ENCODE measurements around the gene KLK14.

The KLK14 gene, protein sequence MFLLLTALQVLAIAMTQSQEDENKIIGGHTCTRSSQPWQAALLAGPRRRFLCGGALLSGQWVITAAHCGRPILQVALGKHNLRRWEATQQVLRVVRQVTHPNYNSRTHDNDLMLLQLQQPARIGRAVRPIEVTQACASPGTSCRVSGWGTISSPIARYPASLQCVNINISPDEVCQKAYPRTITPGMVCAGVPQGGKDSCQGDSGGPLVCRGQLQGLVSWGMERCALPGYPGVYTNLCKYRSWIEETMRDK

DNA sequence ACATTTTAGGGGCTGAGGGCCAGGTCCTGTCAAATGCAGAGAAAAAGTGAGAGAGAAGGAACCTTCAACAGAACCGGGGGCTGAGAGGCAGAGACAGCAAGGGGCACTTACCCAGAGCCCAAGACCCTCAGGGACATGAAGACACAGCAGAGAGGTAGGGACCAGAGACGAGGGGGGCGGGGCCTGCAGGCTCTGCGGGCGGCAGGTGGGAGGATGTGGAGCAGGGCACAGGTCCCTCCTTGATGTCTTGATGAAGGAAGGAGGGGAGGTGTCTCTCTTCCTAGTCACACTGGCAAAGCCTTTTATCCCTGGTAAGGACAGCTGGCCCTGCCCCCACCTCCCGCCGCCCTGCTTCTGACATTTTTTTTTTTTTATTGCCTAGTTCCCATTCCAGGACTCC lies at the start of gene KLK14:
KLK14 (minus strand) TSS at position 277 of the 400 bp plus-strand sequence; CDS start at position 4, 273 bp downstream.
- FAIRE-seq = no peak

DNA sequence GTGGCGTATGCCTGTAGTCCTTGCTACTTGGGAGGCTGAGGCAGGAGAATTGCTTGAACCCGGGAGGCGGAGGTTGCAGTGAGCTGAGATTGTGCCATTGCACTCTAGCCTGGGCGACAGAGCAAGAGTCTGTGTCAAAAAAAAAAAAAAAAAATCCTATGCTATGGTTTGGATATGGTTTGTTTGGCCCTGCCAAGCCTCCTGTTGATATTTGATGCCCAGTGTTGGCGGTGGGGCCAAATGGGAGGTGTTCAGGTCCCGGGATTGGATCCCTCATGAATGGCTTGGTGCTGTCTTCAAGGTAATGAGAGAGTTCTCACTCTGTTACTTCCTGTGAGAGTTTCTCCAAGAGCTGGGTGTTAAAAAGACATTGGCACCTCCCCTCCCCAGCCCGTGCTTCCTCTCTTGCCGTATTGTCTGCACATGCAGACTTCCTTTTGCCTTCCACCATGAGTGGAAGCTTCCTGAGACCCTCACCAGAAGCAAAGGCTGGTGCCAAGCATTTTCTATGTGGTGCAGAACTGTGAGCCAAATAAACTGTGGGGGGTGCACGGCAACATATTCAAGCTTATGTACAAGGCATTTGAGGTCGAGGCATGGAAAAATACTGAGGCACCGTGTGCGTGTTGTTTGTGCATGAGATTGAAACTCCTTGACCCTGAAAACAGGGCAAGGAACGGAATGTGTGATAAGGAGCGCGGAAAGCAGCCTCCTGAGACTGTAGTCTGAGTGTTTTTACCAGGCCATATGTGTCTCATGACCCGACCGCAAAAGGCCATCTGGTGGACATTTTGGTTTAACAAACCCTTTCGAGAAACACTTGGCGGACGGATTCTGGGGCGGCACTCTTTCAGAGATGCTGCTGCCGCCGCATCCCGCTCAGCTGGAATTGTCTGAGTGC lies 49.3 kb upstream of the KLK14 start:
- FAIRE-seq = no peak

DNA sequence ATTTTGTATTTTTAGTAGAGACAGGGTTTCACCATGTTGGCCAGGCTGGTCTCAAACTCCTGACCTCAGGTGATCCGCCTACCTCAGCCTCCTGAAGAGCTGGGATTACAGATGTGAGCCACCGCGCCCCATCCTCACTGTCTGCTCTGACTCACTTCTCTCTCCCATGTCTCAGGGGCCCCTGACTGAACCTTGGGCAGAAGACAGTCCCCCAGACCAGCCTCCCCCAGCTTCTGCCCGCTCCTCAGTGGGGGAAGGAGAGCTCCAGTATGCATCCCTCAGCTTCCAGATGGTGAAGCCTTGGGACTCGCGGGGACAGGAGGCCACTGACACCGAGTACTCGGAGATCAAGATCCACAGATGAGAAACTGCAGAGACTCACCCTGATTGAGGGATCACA lies 47.0 kb upstream of the KLK14 start:
- FAIRE-seq = no peak

DNA sequence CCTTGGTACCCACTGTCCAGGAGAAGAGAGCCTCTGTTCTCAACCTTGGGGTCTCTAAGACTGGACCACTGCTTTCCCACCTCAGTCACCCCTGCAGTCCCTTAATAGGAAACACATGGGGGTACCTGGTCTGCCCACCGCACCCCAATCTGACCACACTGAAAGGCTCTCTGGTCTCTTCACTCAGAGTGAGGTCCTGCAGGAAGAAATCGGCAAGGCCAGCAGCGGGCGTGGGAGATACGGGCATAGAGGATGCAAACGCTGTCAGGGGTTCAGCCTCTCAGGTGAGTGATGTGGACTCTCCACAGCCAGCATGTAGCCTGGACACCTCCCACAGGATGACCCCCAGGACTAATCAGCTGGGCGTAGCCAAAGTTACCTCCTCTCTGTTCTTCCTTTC lies 45.5 kb upstream of the KLK14 start:
- FAIRE-seq = no peak

DNA sequence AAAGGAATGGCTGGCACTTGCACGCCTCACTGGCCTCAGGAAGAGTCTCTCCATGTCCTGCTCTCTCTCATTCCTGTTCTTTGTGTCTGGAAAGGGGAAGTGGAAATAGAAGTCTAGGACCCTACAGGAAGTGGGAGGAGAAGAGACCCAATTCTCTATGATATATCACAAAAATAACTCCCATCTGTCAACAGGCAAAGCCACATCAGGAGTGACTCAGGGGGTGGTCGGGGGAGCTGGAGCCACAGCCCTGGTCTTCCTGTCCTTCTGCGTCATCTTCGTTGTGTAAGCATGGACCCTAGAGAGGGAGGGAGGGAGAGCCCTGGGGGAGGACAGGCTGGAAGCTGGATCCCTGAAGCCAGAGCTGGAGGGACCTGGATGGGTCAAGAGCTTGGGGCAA lies 45.1 kb upstream of the KLK14 start:
- FAIRE-seq = no peak

DNA sequence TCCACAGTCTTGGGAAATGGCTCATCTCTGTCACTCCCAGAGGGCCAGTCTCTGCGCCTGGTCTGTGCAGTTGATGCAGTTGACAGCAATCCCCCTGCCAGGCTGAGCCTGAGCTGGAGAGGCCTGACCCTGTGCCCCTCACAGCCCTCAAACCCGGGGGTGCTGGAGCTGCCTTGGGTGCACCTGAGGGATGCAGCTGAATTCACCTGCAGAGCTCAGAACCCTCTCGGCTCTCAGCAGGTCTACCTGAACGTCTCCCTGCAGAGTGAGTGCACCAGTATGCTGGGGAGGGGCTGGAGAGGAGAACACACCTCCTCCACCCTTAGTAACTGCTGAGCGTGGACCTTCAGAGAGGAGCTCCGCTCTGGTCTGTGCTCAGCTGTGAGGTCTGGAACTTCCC lies 44.3 kb upstream of the KLK14 start:
- FAIRE-seq = no peak

DNA sequence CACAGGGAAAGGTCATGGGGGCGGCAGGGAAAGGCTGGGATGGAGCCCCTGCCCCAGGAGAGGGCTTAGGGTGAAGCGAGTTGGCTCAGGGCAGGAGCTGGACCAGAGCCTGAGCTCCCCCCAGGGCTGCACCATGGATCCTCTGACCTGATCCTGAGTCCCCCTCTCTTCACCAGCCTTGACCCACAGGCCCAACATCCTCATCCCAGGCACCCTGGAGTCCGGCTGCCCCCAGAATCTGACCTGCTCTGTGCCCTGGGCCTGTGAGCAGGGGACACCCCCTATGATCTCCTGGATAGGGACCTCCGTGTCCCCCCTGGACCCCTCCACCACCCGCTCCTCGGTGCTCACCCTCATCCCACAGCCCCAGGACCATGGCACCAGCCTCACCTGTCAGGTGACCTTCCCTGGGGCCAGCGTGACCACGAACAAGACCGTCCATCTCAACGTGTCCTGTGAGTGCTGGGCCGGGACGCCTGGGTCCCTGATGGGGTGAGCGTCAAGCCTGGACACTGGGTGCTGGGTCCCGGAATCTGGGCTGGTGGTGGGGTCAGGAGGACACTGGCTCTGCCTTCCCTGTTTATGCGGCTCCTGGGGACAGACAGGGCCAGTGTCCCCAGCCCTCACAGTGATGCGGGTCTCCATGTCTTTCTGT lies 42.9 kb upstream of the KLK14 start:
- FAIRE-seq = no peak

DNA sequence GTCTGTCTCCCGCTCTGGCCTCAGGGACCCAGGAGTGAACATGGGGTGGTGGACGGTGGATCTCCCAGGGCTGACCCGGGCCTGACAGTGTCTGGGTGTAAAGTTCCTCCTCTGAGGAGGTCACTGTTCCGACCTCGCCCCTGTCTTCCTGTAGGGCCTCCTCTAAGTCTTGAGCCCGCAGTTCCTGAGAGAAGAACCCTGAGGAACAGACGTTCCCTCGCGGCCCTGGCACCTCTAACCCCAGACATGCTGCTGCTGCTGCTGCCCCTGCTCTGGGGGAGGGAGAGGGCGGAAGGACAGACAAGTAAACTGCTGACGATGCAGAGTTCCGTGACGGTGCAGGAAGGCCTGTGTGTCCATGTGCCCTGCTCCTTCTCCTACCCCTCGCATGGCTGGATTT lies 42.0 kb upstream of the KLK14 start, which contains the start of gene SIGLEC9:
SIGLEC9 (plus strand) TSS at position 178 of the 400 bp plus-strand sequence; CDS start at position 247, 69 bp downstream.
- no peak for FAIRE-seq

DNA sequence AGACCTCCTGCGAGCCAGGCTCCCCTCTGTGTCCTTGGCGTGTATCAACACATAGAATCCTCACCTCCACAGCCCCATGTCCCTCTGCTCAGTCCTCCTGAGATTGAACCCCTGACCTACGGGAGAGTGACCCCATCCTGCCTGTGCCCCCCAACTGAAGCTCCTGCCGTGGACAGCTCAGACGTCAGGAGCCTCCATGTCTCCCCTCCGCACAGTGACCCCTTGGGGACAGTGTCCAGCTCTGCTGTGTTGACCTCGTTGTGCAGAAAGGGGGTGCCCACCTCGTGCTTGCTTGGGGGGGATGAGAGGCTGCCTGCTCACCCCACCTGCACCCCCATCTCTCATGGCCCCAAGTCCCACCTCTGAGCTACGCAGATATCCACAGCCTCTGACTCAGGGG lies 41.5 kb upstream of the KLK14 start:
- FAIRE-seq = no peak

DNA sequence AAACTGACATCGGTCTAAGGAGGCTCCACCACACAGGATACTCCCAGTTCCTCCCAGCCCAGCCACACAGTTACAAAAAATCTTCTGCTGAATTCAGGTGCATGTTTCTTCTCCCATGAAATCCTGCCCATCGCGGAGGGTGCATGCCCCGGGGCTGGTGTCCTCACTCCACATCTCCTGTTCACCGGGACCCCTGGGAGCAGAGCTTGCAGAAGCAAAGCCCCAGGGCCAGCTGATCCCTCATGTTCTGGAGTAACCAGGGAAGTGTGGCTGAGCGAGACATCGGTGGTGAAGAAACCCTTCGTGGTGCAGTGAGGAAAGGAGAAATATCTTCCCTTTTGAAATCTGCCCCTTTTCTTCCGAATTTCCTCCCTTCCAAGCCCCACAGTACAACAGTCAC lies 41.1 kb upstream of the KLK14 start:
- no peak for FAIRE-seq

DNA sequence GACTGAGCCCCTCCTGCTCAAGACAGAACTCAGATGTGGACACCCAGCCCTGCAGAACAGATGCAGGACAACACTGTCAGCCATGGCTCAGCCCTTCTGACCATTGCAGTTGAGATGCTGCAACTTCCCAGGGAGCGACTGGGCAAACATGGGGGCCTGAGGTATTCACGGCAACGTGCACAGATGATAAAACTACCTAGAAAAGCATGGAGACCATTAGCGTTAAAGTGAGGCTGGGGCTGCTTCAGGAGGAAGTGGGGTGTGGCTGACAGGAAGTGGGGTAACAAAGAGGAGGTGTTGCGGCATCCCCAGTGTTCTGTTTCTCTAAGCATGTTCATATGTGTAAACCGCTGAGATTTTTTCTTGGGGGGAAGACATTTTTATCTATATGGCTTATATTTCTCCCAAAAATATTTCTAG lies 40.7 kb upstream of the KLK14 start:
- no peak for FAIRE-seq

DNA sequence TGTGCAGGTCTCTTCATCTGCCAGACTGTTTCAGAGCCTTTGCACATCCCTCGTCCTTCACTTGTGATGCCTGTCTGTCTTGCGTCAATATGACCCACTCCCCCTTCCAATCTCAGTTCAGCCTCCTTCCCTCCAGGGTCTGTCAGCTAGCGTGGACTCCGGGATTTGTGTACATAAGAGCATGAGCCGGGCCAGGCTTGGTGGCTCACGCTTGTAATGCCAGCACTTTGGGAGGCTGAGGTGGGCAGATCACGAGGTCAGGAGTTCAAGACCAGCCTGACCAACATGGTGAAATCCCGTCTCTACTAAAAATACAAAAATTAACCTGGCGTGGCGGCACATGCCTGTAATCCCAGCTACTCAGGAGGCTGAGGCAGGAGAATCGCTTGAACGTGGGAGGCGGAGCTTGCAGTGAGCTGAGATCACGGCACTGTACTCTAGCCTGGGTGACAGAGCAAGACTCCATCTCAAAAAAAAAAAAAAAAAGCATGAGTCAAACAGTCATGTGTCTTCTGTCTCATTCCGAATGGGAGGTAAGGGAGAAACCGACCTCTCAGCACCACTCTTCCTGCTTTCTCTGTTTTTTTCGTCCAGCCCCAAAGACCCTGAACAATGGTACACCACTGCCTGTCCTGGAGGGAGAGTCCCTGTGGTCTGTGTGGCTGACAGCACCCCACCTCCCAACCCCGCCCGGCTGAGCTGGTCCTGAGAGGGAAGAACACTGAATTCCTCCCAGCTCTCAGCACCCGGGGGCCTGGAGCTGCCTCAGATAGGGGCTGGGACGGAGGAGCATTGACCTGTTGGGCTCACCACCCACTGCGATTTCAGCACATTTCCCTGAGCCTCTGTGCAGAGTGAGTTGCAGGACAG lies 39.7 kb upstream of the KLK14 start:
- FAIRE-seq = no peak

DNA sequence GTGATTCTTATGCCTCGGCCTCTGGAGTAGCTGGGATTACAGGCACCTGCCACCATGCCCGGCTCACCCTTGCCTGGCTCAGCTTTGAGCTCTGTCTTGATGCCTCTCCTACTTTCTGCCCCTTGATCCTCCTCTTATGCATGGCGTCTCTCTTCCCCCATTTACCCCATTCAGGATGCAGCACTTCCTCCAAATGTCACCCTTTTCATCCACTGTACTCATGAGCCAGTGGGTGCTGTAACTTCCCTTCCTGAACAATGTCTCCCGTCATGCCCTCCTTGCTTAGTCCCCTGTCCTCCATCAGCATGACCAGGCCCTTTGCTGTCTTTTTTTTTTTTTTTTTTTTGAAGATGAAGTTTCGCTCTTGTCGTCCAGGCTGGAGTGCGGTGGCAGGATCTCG lies 38.6 kb upstream of the KLK14 start:
- no peak for FAIRE-seq

DNA sequence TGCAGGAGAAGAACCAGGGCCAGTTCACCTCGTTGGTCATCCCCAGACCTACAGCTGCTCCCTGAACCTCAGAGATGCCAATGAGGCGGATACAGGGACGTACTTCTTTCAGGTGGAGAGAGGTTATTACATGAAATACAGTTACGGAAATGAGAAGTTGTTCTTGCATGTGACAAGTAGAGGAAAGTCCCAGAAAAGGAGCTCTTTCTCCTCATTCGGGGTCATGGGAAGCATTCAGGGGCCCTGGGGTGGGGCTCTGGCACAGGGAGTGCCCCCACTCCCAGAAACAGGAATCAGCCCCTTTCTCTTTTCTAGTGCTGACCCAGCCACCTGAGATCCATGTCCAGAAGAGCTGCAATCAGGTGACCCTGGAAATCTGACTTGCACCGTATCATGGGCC lies 37.5 kb upstream of the KLK14 start:
- no peak for FAIRE-seq

DNA sequence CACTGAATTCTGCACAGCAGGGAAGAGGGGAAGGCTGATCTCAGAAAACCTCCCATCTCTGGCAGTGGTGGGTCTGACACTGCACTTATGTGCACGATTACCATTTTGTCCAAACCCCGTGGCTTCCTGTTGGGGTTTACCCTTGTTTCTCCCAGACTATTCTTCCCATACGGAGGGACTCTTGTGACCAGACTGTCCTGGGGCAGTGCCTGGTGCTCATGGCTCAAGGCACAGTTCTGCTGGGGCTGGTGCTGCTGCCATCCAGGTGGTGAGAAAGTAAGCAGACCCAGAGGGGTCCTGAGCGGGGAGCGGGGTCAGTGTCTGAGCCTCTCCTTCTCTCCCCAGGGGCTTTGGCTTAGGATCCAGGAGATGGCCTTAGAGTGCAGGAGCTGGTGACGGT lies 36.9 kb upstream of the KLK14 start:
- FAIRE-seq = no peak

DNA sequence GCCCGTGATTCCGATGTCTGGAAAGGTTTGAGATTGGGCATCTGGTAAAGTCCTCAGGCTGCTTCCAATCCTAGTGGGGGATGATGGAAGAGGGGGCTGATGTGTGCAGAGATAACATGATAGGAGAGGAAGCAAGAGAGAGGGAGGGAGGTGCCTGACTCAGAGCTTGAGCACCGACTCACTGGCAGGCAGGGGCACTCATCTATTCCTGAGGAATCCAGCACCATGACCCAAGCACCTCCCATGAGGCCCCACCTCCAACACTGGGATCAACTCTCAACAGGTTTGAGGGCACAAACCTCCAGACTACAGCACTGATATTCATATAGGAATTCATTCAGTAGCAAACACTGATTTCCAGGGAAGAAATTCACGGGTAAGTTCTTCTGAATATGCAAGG lies 36.4 kb upstream of the KLK14 start:
- no peak for FAIRE-seq

DNA sequence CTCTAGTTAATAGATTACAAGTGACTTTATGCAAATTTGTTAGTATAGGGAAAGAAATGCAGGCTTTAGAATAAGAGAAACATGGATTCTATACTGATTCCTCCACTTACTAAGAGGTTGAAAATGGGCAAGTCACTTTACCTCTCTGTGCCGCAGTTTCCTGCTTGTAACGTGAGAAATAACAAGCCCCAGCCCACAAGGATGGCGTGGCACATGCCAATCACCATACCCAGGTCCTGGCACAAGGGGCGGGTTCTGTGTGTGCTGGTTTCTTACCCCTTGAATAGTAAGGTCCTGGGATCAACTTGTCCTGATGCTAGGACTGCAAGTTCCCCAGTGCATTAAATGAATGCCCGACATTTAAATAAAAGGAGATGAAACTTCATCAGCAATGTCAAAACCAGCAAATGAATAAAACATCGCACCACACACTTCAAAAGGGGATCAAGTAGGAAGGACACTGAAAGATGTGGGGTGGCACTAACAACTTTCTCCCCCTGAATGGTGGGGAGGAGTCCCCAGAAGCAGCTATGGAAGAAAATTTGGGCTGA lies 34.1 kb upstream of the KLK14 start:
- FAIRE-seq = no peak

DNA sequence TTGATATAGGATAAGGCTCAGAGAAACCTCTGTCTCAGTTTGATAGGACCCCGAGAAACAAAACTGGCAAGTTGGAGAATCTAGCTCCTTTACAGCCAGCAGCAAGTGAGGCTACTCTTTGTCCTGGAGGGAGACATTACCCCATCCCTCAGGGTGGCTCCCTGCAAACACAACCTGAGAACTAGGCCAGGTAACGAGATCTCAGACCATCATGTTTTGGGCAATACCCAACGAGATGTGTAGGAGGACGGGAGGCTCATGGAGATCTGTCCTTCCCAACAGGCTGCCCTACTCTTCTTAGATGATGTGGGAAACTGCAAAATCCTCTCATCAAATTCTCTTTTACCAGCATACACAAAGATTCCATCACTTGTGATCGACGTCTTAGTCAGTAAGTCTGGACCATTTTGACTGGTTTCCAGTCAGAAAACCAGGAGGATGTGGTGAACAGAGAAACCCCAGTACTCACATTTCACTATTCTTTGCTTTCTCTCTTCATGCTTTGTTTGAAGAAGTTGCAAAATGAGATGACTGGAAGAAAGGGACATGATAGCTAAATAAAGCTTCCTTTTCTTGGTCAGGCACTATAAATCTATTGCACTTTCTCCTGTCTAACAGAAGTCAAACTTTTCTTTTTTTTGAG lies 31.5 kb upstream of the KLK14 start:
- no peak for FAIRE-seq

DNA sequence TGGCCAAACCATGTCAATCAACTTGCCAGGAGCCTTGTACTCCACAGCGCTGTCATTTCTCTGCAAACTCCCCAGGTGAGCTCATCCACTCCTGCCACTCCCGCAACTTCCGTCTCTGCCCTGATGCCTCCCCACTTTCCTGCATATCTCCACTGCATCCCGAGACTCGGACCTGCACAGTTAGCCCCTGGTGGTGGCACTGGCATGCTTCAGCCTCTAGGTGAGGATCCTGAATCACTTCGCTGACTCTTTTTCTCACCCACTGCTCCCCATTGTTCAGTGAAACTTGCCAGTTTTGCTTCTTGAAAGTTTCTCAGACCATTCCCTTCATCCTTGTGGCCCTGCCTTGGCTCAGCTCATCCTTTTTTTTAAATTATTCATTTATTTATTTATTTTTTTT lies 28.9 kb upstream of the KLK14 start:
- no peak for FAIRE-seq

DNA sequence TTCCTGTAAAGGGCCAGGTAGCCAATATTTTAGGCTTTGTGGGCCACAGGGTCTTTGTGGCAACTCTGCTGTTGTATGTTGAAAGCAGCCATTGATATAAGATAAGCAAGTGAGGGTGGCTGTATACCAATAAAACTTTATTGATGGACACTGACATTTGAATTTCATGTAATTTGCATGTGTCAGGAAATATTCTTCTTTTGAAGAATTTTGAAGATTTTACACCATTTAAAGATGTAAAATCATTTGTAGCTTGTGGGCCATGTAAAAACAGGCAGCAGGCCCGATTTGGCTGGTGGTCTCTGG lies 27.9 kb upstream of the KLK14 start:
- no peak for FAIRE-seq

DNA sequence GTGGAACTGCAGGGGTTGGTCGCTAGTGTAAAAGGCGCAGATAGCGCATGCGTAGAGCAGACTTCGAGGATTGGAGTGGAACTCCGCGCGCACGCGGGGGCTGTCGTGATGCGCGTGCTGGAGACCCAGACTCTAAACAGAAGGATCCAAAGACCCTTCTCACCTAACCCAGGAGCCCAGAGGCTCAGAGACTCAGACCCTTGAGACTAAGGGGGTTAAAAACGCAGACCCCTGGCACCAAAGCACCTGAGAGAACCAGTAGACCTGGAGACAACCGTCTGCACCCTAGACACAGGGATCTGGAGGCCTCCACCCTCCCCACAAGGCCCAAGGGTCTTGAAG lies 26.1 kb upstream of the KLK14 start:
- no peak for FAIRE-seq

All from islet of Langerhans (tissue), 1 donor.